LNCaP clone FGC (cell line): Measurements from ENCODE around the gene FYN.

Experiments
- DNase-seq: peaks from one replicate; pipeline ENCODE4 v3.0.0-alpha.2; 2011; ENCODE audit warnings: low read depth
- H3K4me3 ChIP-seq: 2 replicates; pipeline ENCODE4 v1.5.1; 2011; ENCODE audit warnings: mild to moderate bottlenecking, low read depth, low read length, control low read depth
- CTCF ChIP-seq: IDR thresholded peaks from 2 replicates; pipeline ENCODE4 v1.5.1; 2012; ENCODE audit warnings: mild to moderate bottlenecking; ENCODE audit not compliant: control insufficient read depth, insufficient read depth; ENCODE audit errors: extremely low read depth

The FYN gene

GRCh38 chr6:111799576-111800258, 73.5 kb downstream of the FYN start:
- no peak overlapping the region for H3K4me3 ChIP-seq
- TF ChIP-seq CTCF, result 0 out of 2 replicates have a peak, but pooled peaks have one; percentile 6
- DNase-seq, result no peak

GRCh38 chr6:111798281-111798725, 74.9 kb downstream of the FYN start:
- no peak for TF ChIP-seq CTCF
- DNase-seq, result no peak
- no peak overlapping the region for H3K4me3 ChIP-seq

DNA sequence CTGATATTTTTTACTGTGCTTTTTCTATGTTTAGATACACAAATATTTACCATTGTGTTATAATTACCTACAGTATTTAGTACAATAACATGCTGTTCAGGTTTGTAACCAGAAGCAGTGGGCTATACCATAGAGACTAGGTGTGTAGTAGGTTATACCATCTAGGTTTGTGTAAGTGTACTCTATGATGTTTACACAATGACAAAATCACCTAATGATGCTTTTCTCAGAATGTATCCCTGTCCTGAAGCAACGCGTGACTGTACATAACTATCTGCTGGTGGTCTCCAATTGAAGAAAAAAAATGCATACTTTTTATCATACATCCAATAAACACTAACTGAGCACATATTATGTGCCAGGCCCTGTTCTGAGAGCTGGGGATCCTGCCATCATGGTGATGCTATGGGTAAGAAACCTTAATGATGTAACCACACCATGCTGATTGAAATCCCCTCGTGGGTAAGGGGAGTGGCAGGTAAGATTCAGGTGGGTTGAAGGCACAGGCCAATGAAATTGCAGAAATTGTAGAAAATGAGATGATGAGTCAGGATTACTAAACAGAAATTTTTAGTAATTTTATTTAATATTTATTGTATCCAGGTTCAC, 76.8 kb downstream of the FYN start:
- no peak for DNase-seq
- no peak for TF ChIP-seq CTCF
- H3K4me3 ChIP-seq, result no peak overlapping the region

DNA sequence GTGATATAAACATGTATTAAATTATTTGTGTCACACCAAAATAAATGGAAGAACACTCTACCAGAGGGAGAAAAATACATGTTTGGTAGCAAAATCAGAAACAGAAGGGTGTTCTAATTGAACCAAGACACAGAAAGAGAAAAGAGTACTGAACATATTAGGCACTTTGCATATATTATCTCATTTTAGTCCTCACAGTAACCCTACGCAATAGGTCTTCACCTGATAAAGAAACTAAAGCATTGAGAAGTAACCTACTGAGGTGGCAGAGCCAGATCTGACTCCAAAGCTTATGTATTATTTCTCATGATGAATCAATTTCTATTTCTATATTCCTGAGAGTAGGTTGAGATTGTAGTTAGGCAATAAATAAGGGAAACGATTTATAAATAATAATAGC, 77.7 kb downstream of the FYN start:
- DNase-seq, result no peak
- no peak for TF ChIP-seq CTCF
- no peak overlapping the region for H3K4me3 ChIP-seq

DNA sequence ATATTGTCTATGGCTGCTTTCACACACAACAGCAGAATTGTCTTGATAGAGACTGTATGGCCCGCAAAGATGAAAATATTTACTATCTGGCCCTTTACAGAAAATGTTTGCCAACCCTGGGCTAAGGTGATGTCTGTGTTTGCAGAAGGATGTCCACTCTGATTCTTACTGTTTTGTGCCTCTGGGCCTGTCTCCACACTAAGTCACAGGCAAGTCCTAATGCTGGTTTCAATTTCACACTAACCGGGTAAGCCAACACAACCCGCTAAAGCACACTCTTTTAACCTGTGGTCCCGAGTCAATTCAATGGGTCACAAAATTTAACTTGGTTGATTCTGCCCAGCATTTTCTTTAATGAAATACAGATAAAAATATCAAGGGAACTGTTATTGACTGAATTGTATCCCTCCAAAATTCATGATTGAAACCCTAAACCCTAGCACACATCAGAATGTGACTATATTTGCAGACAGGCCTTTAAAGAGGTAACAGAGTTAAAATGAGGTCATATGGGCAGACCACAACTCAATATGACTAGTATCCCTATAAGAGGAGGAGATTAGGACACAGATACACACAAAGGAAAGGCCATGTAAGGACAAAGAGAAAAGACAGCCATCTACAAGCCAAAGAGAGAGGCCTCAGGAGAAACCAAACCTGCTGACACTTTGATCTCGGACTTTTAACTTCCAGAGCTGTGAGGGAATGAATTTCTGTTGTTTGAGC, 78.4 kb downstream of the FYN start:
- no peak for DNase-seq
- no peak for TF ChIP-seq CTCF
- H3K4me3 ChIP-seq, result no peak overlapping the region

- no peak for DNase-seq
- no peak overlapping the region for H3K4me3 ChIP-seq
- TF ChIP-seq CTCF, result no peak
These were observed 79.0 kb downstream of the FYN start for GRCh38 chr6:111794300-111794699.
